ENCODE measurements around the gene COL13A1.

The COL13A1 gene

GRCh38 chr10:69826094-69826493, 24.4 kb downstream of the COL13A1 start:
- no peak for DNase-seq

- no peak for DNase-seq
Observed at GRCh38 chr10:69826789-69827554, 25.3 kb downstream of the COL13A1 start.

- peak; percentile 6 for DNase-seq
Observed at GRCh38 chr10:69828144-69828870, 26.6 kb downstream of the COL13A1 start.

GRCh38 chr10:69829775-69830174, 28.1 kb downstream of the COL13A1 start:
- DNase-seq: no peak

GRCh38 chr10:69831231-69831855, 29.6 kb downstream of the COL13A1 start:
- no peak for DNase-seq

- no peak for DNase-seq
Observed at GRCh38 chr10:69835233-69835632, 33.5 kb downstream of the COL13A1 start.

- DNase-seq: no peak
Observed at GRCh38 chr10:69835875-69836730, 34.4 kb downstream of the COL13A1 start.

- no peak for DNase-seq
Observed at GRCh38 chr10:69836731-69837030, 35.0 kb downstream of the COL13A1 start.

GRCh38 chr10:69837261-69837660, 35.6 kb downstream of the COL13A1 start:
- no peak for DNase-seq

- no peak for DNase-seq
Observed at GRCh38 chr10:69838418-69838817, 36.7 kb downstream of the COL13A1 start.

GRCh38 chr10:69838853-69839252, 37.1 kb downstream of the COL13A1 start:
- DNase-seq: no peak

- DNase-seq: no peak
Observed at GRCh38 chr10:69839696-69840345, 38.1 kb downstream of the COL13A1 start.

- DNase-seq: no peak
Observed at GRCh38 chr10:69840773-69841172, 39.1 kb downstream of the COL13A1 start.

GRCh38 chr10:69842020-69842419, 40.3 kb downstream of the COL13A1 start:
- DNase-seq: no peak

- no peak for DNase-seq
Observed at GRCh38 chr10:69842882-69843281, 41.2 kb downstream of the COL13A1 start.

GRCh38 chr10:69843923-69844322, 42.2 kb downstream of the COL13A1 start:
- DNase-seq: no peak

- DNase-seq: peak; percentile 17
Observed at GRCh38 chr10:69844698-69845097, 43.0 kb downstream of the COL13A1 start.

- peak; percentile 16 for DNase-seq
Observed at GRCh38 chr10:69845574-69846292, 44.0 kb downstream of the COL13A1 start.

GRCh38 chr10:69846293-69846921, 44.7 kb downstream of the COL13A1 start:
- DNase-seq: no peak

- no peak for DNase-seq
Observed at GRCh38 chr10:69847458-69847857, 45.8 kb downstream of the COL13A1 start.

GRCh38 chr10:69847883-69848282, 46.2 kb downstream of the COL13A1 start:
- DNase-seq: no peak

All from NCI-H774 (cell line).